ENCODE results near the gene POLG. TPM values are rescaled to one million over a fixed set of nuclear protein-coding genes. Genes with fewer than 3 reads are reported as not detected.

The POLG gene
- total RNA-seq, 1 donor from 2014 or later, result 58.2 TPM

- Histone ChIP-seq H3K36me3 (peaks cover 97% of the 10 kb centered on the region), H3K4me3 (no peak overlapping the region), H3K27ac (no peak overlapping the region), H3K4me1 (peaks cover 4% of the 10 kb centered on the region), H3K9me3 (no peaks in the 10 kb centered on the region), H3K27me3 (ENCODE audit: low read depth) (no peaks in the 10 kb centered on the region)
- TF ChIP-seq CTCF (IDR thresholded peaks at IDR 0.05), result no peak
- ATAC-seq, result no peak
- intact Hi-C loops (cut with DNase I), result no loop called here
- DNase-seq, result no peak
Observed at GRCh38 chr15:89325039-89325803, 9.4 kb downstream of the POLG start.

GRCh38 chr15:89323825-89324224 lies 10.8 kb downstream of the POLG start:
- Histone ChIP-seq H3K4me3 (no peak overlapping the region), H3K27me3 (ENCODE audit: low read depth) (no peaks in the 10 kb centered on the region), H3K9me3 (no peaks in the 10 kb centered on the region), H3K36me3 (peaks cover 97% of the 10 kb centered on the region), H3K27ac (no peak overlapping the region), H3K4me1 (no peaks in the 10 kb centered on the region)
- DNase-seq, result no peak
- intact Hi-C loops (cut with DNase I), result no loop called here
- TF ChIP-seq CTCF (IDR thresholded peaks at IDR 0.05), result no peak
- ATAC-seq, result no peak

GRCh38 chr15:89322822-89323221 lies 11.8 kb downstream of the POLG start:
- Histone ChIP-seq H3K4me3 (no peak overlapping the region), H3K27me3 (ENCODE audit: low read depth) (no peaks in the 10 kb centered on the region), H3K9me3 (no peaks in the 10 kb centered on the region), H3K36me3 (peaks cover 97% of the 10 kb centered on the region), H3K4me1 (no peaks in the 10 kb centered on the region), H3K27ac (no peak overlapping the region)
- TF ChIP-seq CTCF (IDR thresholded peaks at IDR 0.05), result no peak
- intact Hi-C loops (cut with DNase I), result no loop called here
- ATAC-seq, result no peak
- DNase-seq, result no peak

- ATAC-seq (peak in 1 of 2 donors; percentile 21), DNase-seq (no peak)
- Histone ChIP-seq H3K4me3 (no peak overlapping the region), H3K27ac (no peak overlapping the region), H3K27me3 (ENCODE audit: low read depth) (no peaks in the 10 kb centered on the region), H3K36me3 (peaks cover 97% of the 10 kb centered on the region), H3K9me3 (no peaks in the 10 kb centered on the region), H3K4me1 (no peaks in the 10 kb centered on the region)
- TF ChIP-seq CTCF (IDR thresholded peaks at IDR 0.05), result no peak
- intact Hi-C loops (cut with DNase I), result no loop called here
Observed at GRCh38 chr15:89321521-89322410, 12.9 kb downstream of the POLG start.

GRCh38 chr15:89320200-89320599 lies 14.4 kb downstream of the POLG start:
- TF ChIP-seq CTCF (IDR thresholded peaks at IDR 0.05), result no peak
- H3K4me1 ChIP-seq, result peaks cover 9% of the 10 kb centered on the region
- DNase-seq, result no peak
- intact Hi-C loops (cut with DNase I), result no loop called here
- no peak overlapping the region for H3K4me3 ChIP-seq
- no peak for ATAC-seq
- H3K27ac ChIP-seq, result no peak overlapping the region
- H3K9me3 ChIP-seq, result no peaks in the 10 kb centered on the region
- H3K36me3 ChIP-seq, result peaks cover 97% of the 10 kb centered on the region
- H3K27me3 ChIP-seq (ENCODE audit: low read depth), result no peaks in the 10 kb centered on the region

Data from lower lobe of right lung (tissue), 2 donors.